GM12873 (cell line): ENCODE data around the gene PDE7B.

ENCODE experiments used
- CTCF ChIP-seq: IDR thresholded peaks from 2 replicates; pipeline ENCODE4 v1.5.1; 2012; ENCODE audit warnings: low read depth, mild to moderate bottlenecking, moderate library complexity, low read length, control low read depth; ENCODE audit not compliant: insufficient read depth; ENCODE audit errors: missing control alignments

PDE7B gene

GRCh38 chr6:136014454-136015437 lies 163.2 kb downstream of the PDE7B start:
- no peak for TF ChIP-seq CTCF

GRCh38 chr6:136015531-136015930 lies 164.0 kb downstream of the PDE7B start:
- TF ChIP-seq CTCF: no peak

- TF ChIP-seq CTCF: no peak
Observed at GRCh38 chr6:136016228-136017225, 165.0 kb downstream of the PDE7B start.

- no peak for TF ChIP-seq CTCF
Observed at GRCh38 chr6:136020691-136021090, 169.2 kb downstream of the PDE7B start.

DNA sequence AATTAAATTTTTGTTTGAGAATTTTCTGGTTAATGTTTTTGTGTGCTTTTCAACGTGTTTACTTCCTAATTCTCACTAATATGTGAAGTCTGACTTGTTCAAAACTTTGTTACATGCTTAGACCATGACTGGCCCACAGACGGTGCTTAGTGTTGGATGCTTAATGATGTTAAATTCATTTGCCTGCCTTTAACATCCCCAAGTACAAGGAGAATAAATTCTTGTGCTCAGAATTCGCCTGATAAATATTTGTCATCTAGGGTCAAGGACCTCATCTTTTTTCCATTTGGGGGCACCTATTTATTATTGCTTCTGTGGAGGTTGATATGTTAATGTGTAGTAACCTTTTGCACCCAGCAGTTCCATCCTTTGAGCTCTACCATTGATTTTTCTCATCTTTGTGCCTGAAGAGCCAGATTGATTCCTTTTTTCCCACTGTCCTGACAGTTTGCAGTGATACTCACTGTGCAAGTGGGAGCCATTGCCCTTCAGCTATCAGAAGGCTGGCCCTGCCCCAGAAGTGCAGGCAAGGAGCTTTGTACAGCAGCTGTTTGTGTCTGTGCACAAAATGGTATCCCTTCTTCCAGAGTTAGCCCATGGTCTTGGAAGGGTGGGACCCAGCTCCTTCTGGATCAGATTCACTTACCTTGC lies 170.8 kb downstream of the PDE7B start:
- TF ChIP-seq CTCF: no peak

DNA sequence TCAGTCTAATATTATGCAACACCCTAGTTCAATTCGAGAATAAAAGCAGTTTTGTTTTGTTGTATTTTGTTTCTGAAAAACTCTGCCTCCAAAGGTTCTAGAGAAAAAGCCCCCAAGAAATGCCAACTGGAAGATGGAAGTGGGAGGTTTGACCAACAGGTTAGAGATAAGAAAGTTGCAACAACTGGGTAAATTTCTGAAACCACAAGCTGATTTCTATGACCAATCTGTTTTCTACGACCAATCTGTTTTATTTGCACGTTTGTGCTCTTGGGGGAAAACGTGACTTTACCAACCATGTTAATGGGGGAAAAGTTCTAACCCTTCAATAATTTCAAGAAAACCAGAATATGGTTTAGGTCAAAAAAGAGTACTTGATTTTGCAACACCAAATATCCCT lies 173.2 kb downstream of the PDE7B start:
- no peak for TF ChIP-seq CTCF
